HepG2 (cell line): ENCODE results near the gene CDH1. TPM values are rescaled to one million over a fixed set of nuclear protein-coding genes. Genes with fewer than 3 reads are reported as not detected.
A peak's percentile ranks its signal among the peaks of the same experiment; 100 is the strongest.

Source experiments
- DBP ChIP-seq: sonication (generic); formaldehyde crosslinking; IDR thresholded peaks from 2 replicates; pipeline ENCODE4 v1.4.0; 2020; ENCODE audit warnings: missing genetic modification reagents; ENCODE audit errors: not compliant biosample characterization
- E2F1 ChIP-seq: sonication (generic); formaldehyde crosslinking; IDR thresholded peaks from 2 replicates; pipeline ENCODE4 v1.5.0; 2020; ENCODE audit warnings: missing genetic modification reagents
- GATAD2A ChIP-seq: IDR thresholded peaks from 2 replicates; pipeline ENCODE4 v1.6.1; 2016
- JUN ChIP-seq: sonication (generic); formaldehyde crosslinking; IDR thresholded peaks from 2 replicates; pipeline ENCODE4 v1.4.0; 2020; ENCODE audit warnings: mild to moderate bottlenecking, missing genetic modification reagents
- RXRB ChIP-seq: IDR thresholded peaks from 2 replicates; pipeline ENCODE4 v1.6.1; 2016; ENCODE audit warnings: borderline replicate concordance, missing genetic modification reagents, missing compliant biosample characterization
- SMAD1 ChIP-seq: sonication (generic); formaldehyde crosslinking; IDR thresholded peaks from 2 replicates; pipeline ENCODE4 v1.4.0; 2020; ENCODE audit warnings: missing genetic modification reagents, low read depth, mild to moderate bottlenecking, borderline replicate concordance
- SOX5 ChIP-seq: IDR thresholded peaks from 2 replicates; pipeline ENCODE4 v1.6.1; 2016; ENCODE audit warnings: borderline replicate concordance
- SP4 ChIP-seq: sonication (generic); formaldehyde crosslinking; IDR thresholded peaks from 2 replicates; pipeline ENCODE4 v1.8.1; 2023; ENCODE audit warnings: mild to moderate bottlenecking, missing genetic modification reagents
- ZNF547 ChIP-seq: sonication (generic); formaldehyde crosslinking; IDR thresholded peaks from 2 replicates; pipeline ENCODE4 v1.5.1; 2020; ENCODE audit warnings: mild to moderate bottlenecking, missing genetic modification reagents
- ZNF552 ChIP-seq: sonication (generic); formaldehyde crosslinking; IDR thresholded peaks from 2 replicates; pipeline ENCODE4 v1.9.0; 2022; ENCODE audit warnings: missing genetic modification reagents, mild to moderate bottlenecking, borderline replicate concordance
- ZNF619 ChIP-seq: sonication (generic); formaldehyde crosslinking; IDR thresholded peaks from 2 replicates; pipeline ENCODE4 v1.4.0; 2020; ENCODE audit warnings: mild to moderate bottlenecking, missing genetic modification reagents
- ZNF724P ChIP-seq: sonication (generic); formaldehyde crosslinking; IDR thresholded peaks from 2 replicates; pipeline ENCODE4 v1.8.0; 2022; ENCODE audit warnings: missing genetic modification reagents, borderline replicate concordance
- ZNF879 ChIP-seq: sonication (generic); formaldehyde crosslinking; IDR thresholded peaks from 2 replicates; pipeline ENCODE4 v1.8.1; 2023; ENCODE audit warnings: missing genetic modification reagents
- ZNF883 ChIP-seq: sonication (generic); formaldehyde crosslinking; IDR thresholded peaks from 2 replicates; pipeline ENCODE4 v1.5.1; 2020; ENCODE audit warnings: mild to moderate bottlenecking, missing genetic modification reagents; ENCODE audit errors: not compliant biosample characterization
- polyA plus RNA-seq, 8 experiments: library from polyadenylated mRNA; depleted of rRNA in 3 of 8; stranded (reverse) in 7 of 8; unstranded in 1 of 8; fragments of >200 nt; fragmentation: Illumina TruSeq in 4 of 8; extraction: Trizol in 4 of 8; gene quantifications; 2 replicates each; pipeline versions ENCODE4 v1.2.1 to v1.2.3, GENCODE V29; 2011 to 2016; ENCODE audit warnings: low read depth in 4 of 8, missing spikeins in 1 of 8, mixed read lengths in 1 of 8; ENCODE audit not compliant: insufficient read depth in 1 of 8
- total RNA-seq, 5 experiments: library from RNA; depleted of rRNA; stranded (reverse); fragments of >200 nt; fragmentation: Illumina TruSeq; extraction: Trizol; gene quantifications; 2 replicates each; pipeline ENCODE4 v1.2.3, GENCODE V29; 2016; ENCODE audit warnings: low read depth in 1 of 5
- TF ChIP-seq, protein P1 (sequence below): sonication (generic); formaldehyde crosslinking; IDR thresholded peaks from 2 replicates; pipeline ENCODE4 v1.5.1; 2020; ENCODE audit warnings: mild to moderate bottlenecking, missing genetic modification reagents
- TF ChIP-seq, protein P2 (sequence below): sonication (generic); formaldehyde crosslinking; IDR thresholded peaks from 2 replicates; pipeline ENCODE4 v1.4.0; 2020; ENCODE audit warnings: missing genetic modification reagents, borderline replicate concordance
- TF ChIP-seq, protein P3 (sequence below): IDR thresholded peaks from 2 replicates; pipeline ENCODE4 v1.6.1; 2016; ENCODE audit warnings: low read depth
- TF ChIP-seq, protein P4 (sequence below): sonication (generic); formaldehyde crosslinking; IDR thresholded peaks from 2 replicates; pipeline ENCODE4 v1.5.0; 2020; ENCODE audit warnings: missing genetic modification reagents

The CDH1 gene
- total and polyA plus RNA-seq, 2 of the 13 experiments (the other 11 are each of a cell fraction or from before 2014, with no cell fraction given), result 0.95 to 9.8 TPM

DNA sequence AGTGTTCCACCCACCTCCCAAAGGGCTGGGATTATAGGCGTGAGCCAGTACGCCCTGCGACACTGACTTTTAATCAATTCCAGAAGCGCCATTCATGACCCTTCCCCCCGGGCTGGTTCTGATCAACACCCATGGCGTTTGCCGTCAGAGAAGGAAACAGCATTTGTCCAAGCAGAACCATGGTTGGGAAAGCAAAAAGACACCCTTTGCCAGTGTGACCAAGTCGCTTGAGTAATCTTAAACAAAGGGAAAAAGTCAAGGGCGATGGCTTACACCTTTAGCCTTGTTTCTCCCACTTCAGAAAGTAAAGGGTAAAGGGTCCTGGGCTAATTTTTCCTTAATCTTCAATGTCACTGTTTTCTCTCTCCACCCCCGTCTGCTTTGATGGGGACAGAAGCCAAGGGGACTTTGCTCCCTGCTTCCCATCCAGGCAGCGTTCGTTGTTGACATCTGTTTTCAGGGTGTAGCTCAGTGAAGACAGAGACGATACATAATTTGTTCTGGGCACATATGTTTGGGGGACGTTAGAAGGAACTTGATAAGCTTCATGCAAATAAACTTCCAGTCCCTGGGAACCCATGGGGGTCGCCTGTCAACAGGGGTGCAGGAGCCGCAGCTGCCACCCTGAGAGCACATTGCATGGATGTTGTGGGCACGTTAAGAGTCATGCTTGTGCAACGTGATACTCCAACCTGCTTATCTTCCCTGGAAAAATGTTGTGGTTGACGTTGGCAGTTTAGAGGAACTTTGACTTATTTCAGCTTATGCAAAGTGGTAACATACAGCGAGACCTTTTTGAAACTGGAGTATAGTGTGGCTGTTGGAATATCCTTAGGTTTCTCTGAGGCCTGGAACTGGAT lies 55.6 kb downstream of the CDH1 start (continued):
- TF ChIP-seq, protein P1, sequence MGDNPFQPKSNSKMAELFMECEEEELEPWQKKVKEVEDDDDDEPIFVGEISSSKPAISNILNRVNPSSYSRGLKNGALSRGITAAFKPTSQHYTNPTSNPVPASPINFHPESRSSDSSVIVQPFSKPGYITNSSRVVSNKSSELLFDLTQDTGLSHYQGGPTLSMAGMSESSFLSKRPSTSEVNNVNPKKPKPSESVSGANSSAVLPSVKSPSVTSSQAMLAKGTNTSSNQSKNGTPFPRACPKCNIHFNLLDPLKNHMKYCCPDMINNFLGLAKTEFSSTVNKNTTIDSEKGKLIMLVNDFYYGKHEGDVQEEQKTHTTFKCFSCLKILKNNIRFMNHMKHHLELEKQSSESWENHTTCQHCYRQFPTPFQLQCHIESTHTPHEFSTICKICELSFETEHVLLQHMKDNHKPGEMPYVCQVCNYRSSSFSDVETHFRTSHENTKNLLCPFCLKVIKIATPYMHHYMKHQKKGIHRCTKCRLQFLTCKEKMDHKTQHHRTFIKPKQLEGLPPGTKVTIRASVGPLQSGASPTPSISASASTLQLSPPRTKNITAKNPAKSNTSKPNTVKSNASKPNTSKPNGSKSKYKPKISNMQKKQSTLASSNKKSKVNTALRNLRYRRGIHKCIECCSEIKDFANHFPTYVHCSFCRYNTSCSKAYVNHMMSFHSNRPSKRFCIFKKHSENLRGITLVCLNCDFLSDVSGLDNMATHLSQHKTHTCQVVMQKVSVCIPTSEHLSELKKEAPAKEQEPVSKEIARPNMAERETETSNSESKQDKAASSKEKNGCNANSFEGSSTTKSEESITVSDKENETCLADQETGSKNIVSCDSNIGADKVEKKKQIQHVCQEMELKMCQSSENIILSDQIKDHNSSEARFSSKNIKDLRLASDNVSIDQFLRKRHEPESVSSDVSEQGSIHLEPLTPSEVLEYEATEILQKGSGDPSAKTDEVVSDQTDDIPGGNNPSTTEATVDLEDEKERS (CRISPR knock-in tag), result peak; percentile 98
- TF ChIP-seq RXRB (CRISPR knock-in tag), result peak; percentile 91
- TF ChIP-seq ZNF883 (CRISPR knock-in tag), result no peak
- no peak for TF ChIP-seq ZNF552 (CRISPR knock-in tag)
- peak; percentile 96 for TF ChIP-seq GATAD2A
- no peak for TF ChIP-seq ZNF724P (CRISPR knock-in tag)
- TF ChIP-seq, protein P2, sequence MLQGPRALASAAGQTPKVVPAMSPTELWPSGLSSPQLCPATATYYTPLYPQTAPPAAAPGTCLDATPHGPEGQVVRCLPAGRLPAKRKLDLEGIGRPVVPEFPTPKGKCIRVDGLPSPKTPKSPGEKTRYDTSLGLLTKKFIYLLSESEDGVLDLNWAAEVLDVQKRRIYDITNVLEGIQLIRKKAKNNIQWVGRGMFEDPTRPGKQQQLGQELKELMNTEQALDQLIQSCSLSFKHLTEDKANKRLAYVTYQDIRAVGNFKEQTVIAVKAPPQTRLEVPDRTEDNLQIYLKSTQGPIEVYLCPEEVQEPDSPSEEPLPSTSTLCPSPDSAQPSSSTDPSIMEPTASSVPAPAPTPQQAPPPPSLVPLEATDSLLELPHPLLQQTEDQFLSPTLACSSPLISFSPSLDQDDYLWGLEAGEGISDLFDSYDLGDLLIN (CRISPR knock-in tag), result 0 out of 2 replicates have a peak, but pooled peaks have one; percentile 53
- peak; percentile 21; the same call in 1 of the 2 replicates for TF ChIP-seq ZNF547
- TF ChIP-seq SP4 (CRISPR knock-in tag), result peak; percentile 46; the same call in 1 of the 2 replicates
- no peak for TF ChIP-seq ZNF619 (CRISPR knock-in tag)
- peak; percentile 89 for TF ChIP-seq SOX5
- TF ChIP-seq, protein P3, sequence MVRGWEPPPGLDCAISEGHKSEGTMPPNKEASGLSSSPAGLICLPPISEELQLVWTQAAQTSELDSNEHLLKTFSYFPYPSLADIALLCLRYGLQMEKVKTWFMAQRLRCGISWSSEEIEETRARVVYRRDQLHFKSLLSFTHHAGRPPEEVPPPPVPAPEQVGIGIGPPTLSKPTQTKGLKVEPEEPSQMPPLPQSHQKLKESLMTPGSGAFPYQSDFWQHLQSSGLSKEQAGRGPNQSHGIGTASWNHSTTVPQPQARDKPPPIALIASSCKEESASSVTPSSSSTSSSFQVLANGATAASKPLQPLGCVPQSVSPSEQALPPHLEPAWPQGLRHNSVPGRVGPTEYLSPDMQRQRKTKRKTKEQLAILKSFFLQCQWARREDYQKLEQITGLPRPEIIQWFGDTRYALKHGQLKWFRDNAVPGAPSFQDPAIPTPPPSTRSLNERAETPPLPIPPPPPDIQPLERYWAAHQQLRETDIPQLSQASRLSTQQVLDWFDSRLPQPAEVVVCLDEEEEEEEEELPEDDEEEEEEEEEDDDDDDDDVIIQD (CRISPR knock-in tag), result no peak; the same call in 1 of the 2 replicates
- TF ChIP-seq, protein P4, sequence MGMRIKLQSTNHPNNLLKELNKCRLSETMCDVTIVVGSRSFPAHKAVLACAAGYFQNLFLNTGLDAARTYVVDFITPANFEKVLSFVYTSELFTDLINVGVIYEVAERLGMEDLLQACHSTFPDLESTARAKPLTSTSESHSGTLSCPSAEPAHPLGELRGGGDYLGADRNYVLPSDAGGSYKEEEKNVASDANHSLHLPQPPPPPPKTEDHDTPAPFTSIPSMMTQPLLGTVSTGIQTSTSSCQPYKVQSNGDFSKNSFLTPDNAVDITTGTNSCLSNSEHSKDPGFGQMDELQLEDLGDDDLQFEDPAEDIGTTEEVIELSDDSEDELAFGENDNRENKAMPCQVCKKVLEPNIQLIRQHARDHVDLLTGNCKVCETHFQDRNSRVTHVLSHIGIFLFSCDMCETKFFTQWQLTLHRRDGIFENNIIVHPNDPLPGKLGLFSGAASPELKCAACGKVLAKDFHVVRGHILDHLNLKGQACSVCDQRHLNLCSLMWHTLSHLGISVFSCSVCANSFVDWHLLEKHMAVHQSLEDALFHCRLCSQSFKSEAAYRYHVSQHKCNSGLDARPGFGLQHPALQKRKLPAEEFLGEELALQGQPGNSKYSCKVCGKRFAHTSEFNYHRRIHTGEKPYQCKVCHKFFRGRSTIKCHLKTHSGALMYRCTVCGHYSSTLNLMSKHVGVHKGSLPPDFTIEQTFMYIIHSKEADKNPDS (CRISPR knock-in tag), result no peak
- TF ChIP-seq JUN (CRISPR knock-in tag), result 0 out of 2 replicates have a peak, but pooled peaks have one; percentile 66
- TF ChIP-seq DBP (CRISPR knock-in tag), result no peak
- TF ChIP-seq SMAD1 (CRISPR knock-in tag), result no peak; the same call in 1 of the 2 replicates
- peak; percentile 64; the same call in 1 of the 2 replicates for TF ChIP-seq E2F1 (CRISPR knock-in tag)
- TF ChIP-seq ZNF879, result no peak
